Measurements from ENCODE around the gene CEACAM16. TPM values are rescaled to one million over a fixed set of nuclear protein-coding genes. Genes with fewer than 3 reads are reported as not detected.

Gene CEACAM16
- total and polyA plus RNA-seq, 9 of the 15 experiments (the other 6 are each of a cell fraction or from before 2014, with no cell fraction given), result not detected

DNA sequence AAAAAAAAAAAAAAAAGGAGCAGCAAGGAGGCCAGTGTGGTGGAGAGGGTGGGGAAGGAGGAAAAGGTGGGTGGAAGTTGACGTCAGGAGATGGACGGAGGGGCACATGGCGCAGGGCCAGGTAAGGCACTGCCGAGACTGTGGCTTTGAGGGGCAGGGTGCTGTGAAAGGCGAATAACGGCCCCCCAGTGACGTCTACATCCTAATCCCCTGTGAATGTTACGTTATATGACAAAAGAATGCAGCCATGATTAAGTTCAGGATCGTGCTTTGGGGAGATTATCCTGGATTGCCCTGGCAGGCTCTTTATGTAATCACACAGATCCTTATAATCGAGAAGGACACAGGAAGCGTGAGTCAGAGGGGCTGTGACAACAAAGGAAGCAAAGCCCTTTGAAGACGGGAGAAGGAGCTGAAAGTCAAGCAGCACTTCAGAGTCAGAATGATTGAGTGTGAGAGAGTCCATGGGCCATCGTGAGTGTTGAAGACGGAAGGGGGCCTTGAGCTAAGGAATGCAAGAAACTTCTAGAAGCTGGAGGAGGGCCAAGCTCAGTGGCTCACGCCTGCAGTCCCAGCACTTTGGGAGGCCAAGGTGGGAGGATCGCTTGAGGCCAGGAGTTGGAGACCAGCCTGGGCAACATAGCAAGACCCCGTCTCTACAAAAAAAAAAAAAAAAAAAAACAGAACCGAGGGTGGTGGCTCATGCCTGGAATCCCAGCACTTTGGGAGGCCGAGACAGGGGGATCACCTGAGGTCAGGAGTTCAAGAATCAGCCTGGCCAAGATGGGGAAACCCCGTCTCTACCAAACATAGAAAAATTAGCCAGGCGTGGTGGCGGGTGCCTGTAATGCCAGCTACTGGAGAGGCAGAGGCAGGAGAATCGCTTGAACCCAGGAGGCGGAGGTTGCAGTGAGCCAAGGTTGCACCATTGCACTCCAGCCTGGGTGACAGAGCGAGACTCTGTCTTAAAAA lies 13.8 kb upstream of the CEACAM16 start (continued):
- TF ChIP-seq, protein P1, sequence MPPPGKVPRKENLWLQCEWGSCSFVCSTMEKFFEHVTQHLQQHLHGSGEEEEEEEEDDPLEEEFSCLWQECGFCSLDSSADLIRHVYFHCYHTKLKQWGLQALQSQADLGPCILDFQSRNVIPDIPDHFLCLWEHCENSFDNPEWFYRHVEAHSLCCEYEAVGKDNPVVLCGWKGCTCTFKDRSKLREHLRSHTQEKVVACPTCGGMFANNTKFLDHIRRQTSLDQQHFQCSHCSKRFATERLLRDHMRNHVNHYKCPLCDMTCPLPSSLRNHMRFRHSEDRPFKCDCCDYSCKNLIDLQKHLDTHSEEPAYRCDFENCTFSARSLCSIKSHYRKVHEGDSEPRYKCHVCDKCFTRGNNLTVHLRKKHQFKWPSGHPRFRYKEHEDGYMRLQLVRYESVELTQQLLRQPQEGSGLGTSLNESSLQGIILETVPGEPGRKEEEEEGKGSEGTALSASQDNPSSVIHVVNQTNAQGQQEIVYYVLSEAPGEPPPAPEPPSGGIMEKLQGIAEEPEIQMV (tag; conservative IDR thresholded peaks at IDR 0.05; ENCODE audit: low read depth), result no peak
- TF ChIP-seq, protein P2, sequence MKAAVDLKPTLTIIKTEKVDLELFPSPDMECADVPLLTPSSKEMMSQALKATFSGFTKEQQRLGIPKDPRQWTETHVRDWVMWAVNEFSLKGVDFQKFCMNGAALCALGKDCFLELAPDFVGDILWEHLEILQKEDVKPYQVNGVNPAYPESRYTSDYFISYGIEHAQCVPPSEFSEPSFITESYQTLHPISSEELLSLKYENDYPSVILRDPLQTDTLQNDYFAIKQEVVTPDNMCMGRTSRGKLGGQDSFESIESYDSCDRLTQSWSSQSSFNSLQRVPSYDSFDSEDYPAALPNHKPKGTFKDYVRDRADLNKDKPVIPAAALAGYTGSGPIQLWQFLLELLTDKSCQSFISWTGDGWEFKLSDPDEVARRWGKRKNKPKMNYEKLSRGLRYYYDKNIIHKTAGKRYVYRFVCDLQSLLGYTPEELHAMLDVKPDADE (conservative IDR thresholded peaks at IDR 0.05; ENCODE audit: control insufficient read depth, low read depth, low read length), result no peak
- no peak for TF ChIP-seq DDX20 (tag; IDR thresholded peaks at IDR 0.05; ENCODE audit: low read depth)
- TF ChIP-seq JUNB (CRISPR knock-in tag; conservative IDR thresholded peaks at IDR 0.05), result no peak
- TF ChIP-seq RUNX1 (IDR thresholded peaks at IDR 0.05; ENCODE audit: low read depth), result no peak
- TF ChIP-seq FOXK2 (conservative IDR thresholded peaks at IDR 0.05 in 1 of 2, IDR thresholded peaks at IDR 0.05 in 1 of 2; ENCODE audit: low read depth in 2 of 2), result peak in 1 of 2 experiments; percentile 44; a peak in 1 of 4 replicates
- no peak for TF ChIP-seq RBM39 (optimal IDR thresholded peaks at IDR 0.05; ENCODE audit: low read depth, low read length)
- TF ChIP-seq GABPB2 (CRISPR knock-in tag; conservative IDR thresholded peaks at IDR 0.05), result no peak
- TF ChIP-seq NFRKB (IDR thresholded peaks at IDR 0.05; ENCODE audit: low read depth), result no peak
- TF ChIP-seq, protein P3, sequence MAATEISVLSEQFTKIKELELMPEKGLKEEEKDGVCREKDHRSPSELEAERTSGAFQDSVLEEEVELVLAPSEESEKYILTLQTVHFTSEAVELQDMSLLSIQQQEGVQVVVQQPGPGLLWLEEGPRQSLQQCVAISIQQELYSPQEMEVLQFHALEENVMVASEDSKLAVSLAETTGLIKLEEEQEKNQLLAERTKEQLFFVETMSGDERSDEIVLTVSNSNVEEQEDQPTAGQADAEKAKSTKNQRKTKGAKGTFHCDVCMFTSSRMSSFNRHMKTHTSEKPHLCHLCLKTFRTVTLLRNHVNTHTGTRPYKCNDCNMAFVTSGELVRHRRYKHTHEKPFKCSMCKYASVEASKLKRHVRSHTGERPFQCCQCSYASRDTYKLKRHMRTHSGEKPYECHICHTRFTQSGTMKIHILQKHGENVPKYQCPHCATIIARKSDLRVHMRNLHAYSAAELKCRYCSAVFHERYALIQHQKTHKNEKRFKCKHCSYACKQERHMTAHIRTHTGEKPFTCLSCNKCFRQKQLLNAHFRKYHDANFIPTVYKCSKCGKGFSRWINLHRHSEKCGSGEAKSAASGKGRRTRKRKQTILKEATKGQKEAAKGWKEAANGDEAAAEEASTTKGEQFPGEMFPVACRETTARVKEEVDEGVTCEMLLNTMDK (IDR thresholded peaks at IDR 0.05; ENCODE audit: borderline replicate concordance, insufficient read depth, low read depth, low read length, poor library complexity, severe bottlenecking), result no peak
- TF ChIP-seq BCOR (IDR thresholded peaks at IDR 0.05), result peak; percentile 90
- no peak for TF ChIP-seq HEY1 (CRISPR knock-in tag; IDR thresholded peaks at IDR 0.05; ENCODE audit: borderline replicate concordance)
- no peak for TF ChIP-seq SP2 (IDR thresholded peaks at IDR 0.05; ENCODE audit: extremely low read depth, low read depth, low read length, poor library complexity, severe bottlenecking)
- no peak for TF ChIP-seq MYC (IDR thresholded peaks at IDR 0.05; ENCODE audit: low read depth, low read length)
- no peak for TF ChIP-seq MYC (CRISPR knock-in tag; IDR thresholded peaks at IDR 0.05; ENCODE audit: borderline replicate concordance, low read depth)
- peak; percentile 57 for TF ChIP-seq CBFA2T3 (IDR thresholded peaks at IDR 0.05)
- TF ChIP-seq, protein P4, sequence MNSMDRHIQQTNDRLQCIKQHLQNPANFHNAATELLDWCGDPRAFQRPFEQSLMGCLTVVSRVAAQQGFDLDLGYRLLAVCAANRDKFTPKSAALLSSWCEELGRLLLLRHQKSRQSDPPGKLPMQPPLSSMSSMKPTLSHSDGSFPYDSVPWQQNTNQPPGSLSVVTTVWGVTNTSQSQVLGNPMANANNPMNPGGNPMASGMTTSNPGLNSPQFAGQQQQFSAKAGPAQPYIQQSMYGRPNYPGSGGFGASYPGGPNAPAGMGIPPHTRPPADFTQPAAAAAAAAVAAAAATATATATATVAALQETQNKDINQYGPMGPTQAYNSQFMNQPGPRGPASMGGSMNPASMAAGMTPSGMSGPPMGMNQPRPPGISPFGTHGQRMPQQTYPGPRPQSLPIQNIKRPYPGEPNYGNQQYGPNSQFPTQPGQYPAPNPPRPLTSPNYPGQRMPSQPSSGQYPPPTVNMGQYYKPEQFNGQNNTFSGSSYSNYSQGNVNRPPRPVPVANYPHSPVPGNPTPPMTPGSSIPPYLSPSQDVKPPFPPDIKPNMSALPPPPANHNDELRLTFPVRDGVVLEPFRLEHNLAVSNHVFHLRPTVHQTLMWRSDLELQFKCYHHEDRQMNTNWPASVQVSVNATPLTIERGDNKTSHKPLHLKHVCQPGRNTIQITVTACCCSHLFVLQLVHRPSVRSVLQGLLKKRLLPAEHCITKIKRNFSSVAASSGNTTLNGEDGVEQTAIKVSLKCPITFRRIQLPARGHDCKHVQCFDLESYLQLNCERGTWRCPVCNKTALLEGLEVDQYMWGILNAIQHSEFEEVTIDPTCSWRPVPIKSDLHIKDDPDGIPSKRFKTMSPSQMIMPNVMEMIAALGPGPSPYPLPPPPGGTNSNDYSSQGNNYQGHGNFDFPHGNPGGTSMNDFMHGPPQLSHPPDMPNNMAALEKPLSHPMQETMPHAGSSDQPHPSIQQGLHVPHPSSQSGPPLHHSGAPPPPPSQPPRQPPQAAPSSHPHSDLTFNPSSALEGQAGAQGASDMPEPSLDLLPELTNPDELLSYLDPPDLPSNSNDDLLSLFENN (IDR thresholded peaks at IDR 0.05; ENCODE audit: low read depth in 2 of 2, low read length in 2 of 2), result no peak
- TF ChIP-seq FOXA1 (IDR thresholded peaks at IDR 0.05; ENCODE audit: borderline replicate concordance), result no peak
- no peak for TF ChIP-seq STAG1 (CRISPR knock-in tag; IDR thresholded peaks at IDR 0.05; ENCODE audit: borderline replicate concordance)
